K562 (cell line): ENCODE data around the gene BANF2. TPM values are rescaled to one million over a fixed set of nuclear protein-coding genes. Genes with fewer than 3 reads are reported as not detected.

Source experiments
- CBFA2T3 ChIP-seq: fragments of 450-650 bp; IDR thresholded peaks from 2 replicates; pipeline ENCODE4 v1.6.1; 2017
- HOXB6 ChIP-seq: fragments of 250-450 bp; sonication (Bioruptor Pico); IDR thresholded peaks from 2 replicates; pipeline ENCODE4 v1.5.1; 2022; ENCODE audit warnings: mild to moderate bottlenecking, borderline replicate concordance
- PHB ChIP-seq: fragments of 250-450 bp; sonication (Bioruptor Pico); IDR thresholded peaks from 2 replicates; pipeline ENCODE4 v1.5.0; 2021
- PHF21A ChIP-seq: fragments of 450-650 bp; IDR thresholded peaks from 2 replicates; pipeline ENCODE4 v1.6.1; 2017; ENCODE audit warnings: low read depth, borderline replicate concordance
- SMAD3 ChIP-seq: fragments of 450-650 bp; formaldehyde crosslinking; conservative IDR thresholded peaks from 2 replicates; pipeline ENCODE4 v1.4.0; 2020; ENCODE audit warnings: mild to moderate bottlenecking
- ZC3H11A ChIP-seq: IDR thresholded peaks from 2 replicates; pipeline ENCODE4 v1.6.1; 2012; ENCODE audit warnings: low read depth, low read length, improper control_type of control experiment
- ZNF197 ChIP-seq: fragments of 200-800 bp; sonication (Bioruptor generic); IDR thresholded peaks from 2 replicates; pipeline ENCODE4 v1.6.1; 2016; ENCODE audit warnings: low read depth, missing genetic modification characterization, missing compliant biosample characterization
- ZNF224 ChIP-seq: sonication (generic); formaldehyde crosslinking; IDR thresholded peaks from 2 replicates; pipeline ENCODE4 v1.8.0; 2022; ENCODE audit warnings: mild to moderate bottlenecking, missing genetic modification reagents
- ZNF431 ChIP-seq: sonication (generic); formaldehyde crosslinking; IDR thresholded peaks from 2 replicates; pipeline ENCODE4 v1.8.0; 2022; ENCODE audit warnings: mild to moderate bottlenecking, missing genetic modification reagents
- polyA plus RNA-seq, 8 experiments: library from polyadenylated mRNA; depleted of rRNA in 4 of 8; stranded (reverse) in 5 of 8; unstranded in 3 of 8; fragments of >200 nt; fragmentation: Nextera tagmentation in 2 of 8; fragmentation: Illumina TruSeq in 1 of 8; extraction: Ambion mirVana in 2 of 8; extraction: Trizol in 1 of 8; gene quantifications; 2 replicates each; pipeline versions ENCODE4 v1.2.1 to v1.2.3, GENCODE V29; 2011 to 2014; ENCODE audit warnings: inconsistent platforms in 1 of 8, missing spikeins in 1 of 8
- total RNA-seq, 7 experiments: library from RNA; depleted of rRNA in 6 of 7; stranded (reverse); fragments of >200 nt in 6 of 7; fragmentation: Illumina TruSeq in 2 of 7; extraction: Trizol in 2 of 7; gene quantifications; 2 replicates each; pipeline versions ENCODE4 v1.2.1 to v1.2.3, GENCODE V29; 2011 to 2021; ENCODE audit warnings: low replicate concordance in 1 of 7
- TF ChIP-seq, protein P1 (sequence below): fragments of 250-450 bp; sonication (Bioruptor Pico); IDR thresholded peaks from 2 replicates; pipeline ENCODE4 v1.5.0; 2021
- TF ChIP-seq, protein P2 (sequence below): fragments of 450-650 bp; IDR thresholded peaks from 2 replicates; pipeline ENCODE4 v1.6.1; 2016; ENCODE audit warnings: missing biosample characterization, missing genetic modification characterization
- TF ChIP-seq, protein P3 (sequence below): fragments of 250-450 bp; sonication (Bioruptor Pico); IDR thresholded peaks from 2 replicates; pipeline ENCODE4 v1.6.1; 2021; ENCODE audit warnings: mild to moderate bottlenecking
- TF ChIP-seq, protein P4 (sequence below): fragments of 250-450 bp; sonication (Bioruptor Pico); IDR thresholded peaks from 2 replicates; pipeline ENCODE4 v1.8.0; 2021; ENCODE audit warnings: moderate library complexity, mild to moderate bottlenecking, inconsistent platforms
- TF ChIP-seq, protein P5 (sequence below): fragments of 450-650 bp; IDR thresholded peaks from 2 replicates; pipeline ENCODE4 v1.7.0; 2016; ENCODE audit warnings: borderline replicate concordance
- TF ChIP-seq, protein P6 (sequence below): sonication (generic); formaldehyde crosslinking; IDR thresholded peaks from 2 replicates; pipeline ENCODE4 v1.8.1; 2023; ENCODE audit warnings: mild to moderate bottlenecking, missing genetic modification reagents

The BANF2 gene
- total and polyA plus RNA-seq, 9 of the 15 experiments (the other 6 are each of a cell fraction or from before 2014, with no cell fraction given): not detected

DNA sequence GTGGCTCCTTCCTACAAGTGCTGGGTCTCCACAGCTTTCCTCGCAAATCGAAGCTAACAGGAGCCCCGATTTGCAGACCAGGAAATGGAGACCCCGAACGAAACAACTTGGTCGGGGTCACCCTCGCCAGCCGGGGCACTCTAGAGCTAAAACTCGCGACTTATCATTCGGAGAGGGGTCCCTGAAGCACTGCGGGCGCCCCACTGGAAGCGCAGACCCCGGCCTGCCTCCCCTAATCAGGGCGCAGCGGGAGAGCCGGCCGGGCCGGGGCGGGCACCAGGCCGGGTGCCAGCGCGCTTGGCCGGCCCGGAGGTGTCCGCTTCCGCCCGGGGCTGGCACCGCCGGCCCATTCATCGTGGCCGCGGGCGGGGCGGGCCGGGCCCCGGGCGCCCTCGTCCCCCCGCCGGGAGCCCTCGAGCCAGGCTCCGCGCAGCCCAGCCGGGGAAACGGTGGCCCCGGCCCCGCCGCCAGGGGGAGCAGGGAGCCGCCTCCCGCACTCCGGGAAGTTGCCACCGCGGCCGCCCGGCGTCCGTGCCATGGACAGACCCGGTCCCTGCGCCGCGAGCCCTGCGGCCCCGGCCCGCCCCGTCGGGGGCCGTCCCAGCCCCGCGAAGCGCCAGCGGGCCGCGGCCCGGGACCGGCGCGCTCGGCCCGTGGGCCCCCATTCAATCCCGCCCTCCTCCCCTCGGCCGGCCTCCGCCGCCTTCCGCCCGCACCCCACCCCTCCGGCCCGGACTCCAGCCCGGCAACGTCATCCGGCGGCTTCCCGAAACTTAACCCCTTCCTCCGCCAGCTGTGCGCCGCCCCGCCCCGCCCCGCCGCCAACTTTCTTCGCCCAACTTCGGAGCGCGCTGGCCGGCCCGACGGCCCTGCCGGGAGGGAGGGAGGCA lies 18.7 kb upstream of the BANF2 start (continued):
- TF ChIP-seq, protein P1, sequence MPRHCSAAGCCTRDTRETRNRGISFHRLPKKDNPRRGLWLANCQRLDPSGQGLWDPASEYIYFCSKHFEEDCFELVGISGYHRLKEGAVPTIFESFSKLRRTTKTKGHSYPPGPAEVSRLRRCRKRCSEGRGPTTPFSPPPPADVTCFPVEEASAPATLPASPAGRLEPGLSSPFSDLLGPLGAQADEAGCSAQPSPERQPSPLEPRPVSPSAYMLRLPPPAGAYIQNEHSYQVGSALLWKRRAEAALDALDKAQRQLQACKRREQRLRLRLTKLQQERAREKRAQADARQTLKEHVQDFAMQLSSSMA (CRISPR knock-in tag): no peak
- TF ChIP-seq HOXB6 (CRISPR knock-in tag) (no peak), PHB (CRISPR knock-in tag) (no peak), CBFA2T3 (no peak), PHF21A (no peak), ZC3H11A (no peak), ZNF224 (CRISPR knock-in tag) (no peak), SMAD3 (CRISPR knock-in tag) (no peak), ZNF197 (CRISPR knock-in tag) (no peak), ZNF431 (CRISPR knock-in tag) (no peak)
- TF ChIP-seq, protein P2, sequence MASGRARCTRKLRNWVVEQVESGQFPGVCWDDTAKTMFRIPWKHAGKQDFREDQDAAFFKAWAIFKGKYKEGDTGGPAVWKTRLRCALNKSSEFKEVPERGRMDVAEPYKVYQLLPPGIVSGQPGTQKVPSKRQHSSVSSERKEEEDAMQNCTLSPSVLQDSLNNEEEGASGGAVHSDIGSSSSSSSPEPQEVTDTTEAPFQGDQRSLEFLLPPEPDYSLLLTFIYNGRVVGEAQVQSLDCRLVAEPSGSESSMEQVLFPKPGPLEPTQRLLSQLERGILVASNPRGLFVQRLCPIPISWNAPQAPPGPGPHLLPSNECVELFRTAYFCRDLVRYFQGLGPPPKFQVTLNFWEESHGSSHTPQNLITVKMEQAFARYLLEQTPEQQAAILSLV: no peak
- TF ChIP-seq, protein P3, sequence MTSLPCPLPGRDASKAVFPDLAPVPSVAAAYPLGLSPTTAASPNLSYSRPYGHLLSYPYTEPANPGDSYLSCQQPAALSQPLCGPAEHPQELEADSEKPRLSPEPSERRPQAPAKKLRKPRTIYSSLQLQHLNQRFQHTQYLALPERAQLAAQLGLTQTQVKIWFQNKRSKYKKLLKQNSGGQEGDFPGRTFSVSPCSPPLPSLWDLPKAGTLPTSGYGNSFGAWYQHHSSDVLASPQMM: no peak
- TF ChIP-seq, protein P4, sequence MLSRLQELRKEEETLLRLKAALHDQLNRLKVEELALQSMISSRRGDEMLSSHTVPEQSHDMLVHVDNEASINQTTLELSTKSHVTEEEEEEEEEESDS: no peak
- TF ChIP-seq, protein P5, sequence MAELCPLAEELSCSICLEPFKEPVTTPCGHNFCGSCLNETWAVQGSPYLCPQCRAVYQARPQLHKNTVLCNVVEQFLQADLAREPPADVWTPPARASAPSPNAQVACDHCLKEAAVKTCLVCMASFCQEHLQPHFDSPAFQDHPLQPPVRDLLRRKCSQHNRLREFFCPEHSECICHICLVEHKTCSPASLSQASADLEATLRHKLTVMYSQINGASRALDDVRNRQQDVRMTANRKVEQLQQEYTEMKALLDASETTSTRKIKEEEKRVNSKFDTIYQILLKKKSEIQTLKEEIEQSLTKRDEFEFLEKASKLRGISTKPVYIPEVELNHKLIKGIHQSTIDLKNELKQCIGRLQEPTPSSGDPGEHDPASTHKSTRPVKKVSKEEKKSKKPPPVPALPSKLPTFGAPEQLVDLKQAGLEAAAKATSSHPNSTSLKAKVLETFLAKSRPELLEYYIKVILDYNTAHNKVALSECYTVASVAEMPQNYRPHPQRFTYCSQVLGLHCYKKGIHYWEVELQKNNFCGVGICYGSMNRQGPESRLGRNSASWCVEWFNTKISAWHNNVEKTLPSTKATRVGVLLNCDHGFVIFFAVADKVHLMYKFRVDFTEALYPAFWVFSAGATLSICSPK: no peak
- TF ChIP-seq, protein P6, sequence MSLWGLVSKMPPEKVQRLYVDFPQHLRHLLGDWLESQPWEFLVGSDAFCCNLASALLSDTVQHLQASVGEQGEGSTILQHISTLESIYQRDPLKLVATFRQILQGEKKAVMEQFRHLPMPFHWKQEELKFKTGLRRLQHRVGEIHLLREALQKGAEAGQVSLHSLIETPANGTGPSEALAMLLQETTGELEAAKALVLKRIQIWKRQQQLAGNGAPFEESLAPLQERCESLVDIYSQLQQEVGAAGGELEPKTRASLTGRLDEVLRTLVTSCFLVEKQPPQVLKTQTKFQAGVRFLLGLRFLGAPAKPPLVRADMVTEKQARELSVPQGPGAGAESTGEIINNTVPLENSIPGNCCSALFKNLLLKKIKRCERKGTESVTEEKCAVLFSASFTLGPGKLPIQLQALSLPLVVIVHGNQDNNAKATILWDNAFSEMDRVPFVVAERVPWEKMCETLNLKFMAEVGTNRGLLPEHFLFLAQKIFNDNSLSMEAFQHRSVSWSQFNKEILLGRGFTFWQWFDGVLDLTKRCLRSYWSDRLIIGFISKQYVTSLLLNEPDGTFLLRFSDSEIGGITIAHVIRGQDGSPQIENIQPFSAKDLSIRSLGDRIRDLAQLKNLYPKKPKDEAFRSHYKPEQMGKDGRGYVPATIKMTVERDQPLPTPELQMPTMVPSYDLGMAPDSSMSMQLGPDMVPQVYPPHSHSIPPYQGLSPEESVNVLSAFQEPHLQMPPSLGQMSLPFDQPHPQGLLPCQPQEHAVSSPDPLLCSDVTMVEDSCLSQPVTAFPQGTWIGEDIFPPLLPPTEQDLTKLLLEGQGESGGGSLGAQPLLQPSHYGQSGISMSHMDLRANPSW (CRISPR knock-in tag): no peak
